ENCODE data around the gene PPP2R5E.
A peak's percentile ranks its signal among the peaks of the same experiment; 100 is the strongest.

PPP2R5E gene

GRCh38 chr14:63438065-63438757 is 105.0 kb downstream of the PPP2R5E start:
- Histone ChIP-seq H3K27me3 (ENCODE audit: insufficient read depth, low read length) (no peaks in the 10 kb centered on the region), H3K27ac (ENCODE audit: low read depth, low read length, poor library complexity, severe bottlenecking) (no peak overlapping the region), H3K36me3 (ENCODE audit: insufficient read depth, low read length) (peaks cover 4% of the 10 kb centered on the region), H3F3A (ENCODE audit: insufficient read depth, low read length) (no peaks in the 10 kb centered on the region), H3K9me3 (ENCODE audit: low read length) (no peaks in the 10 kb centered on the region), H3K9ac (ENCODE audit: low read length) (no peak overlapping the region), H3K4me3 (ENCODE audit: low read depth, low read length, poor library complexity, severe bottlenecking) (no peak overlapping the region), H3K4me2 (ENCODE audit: low read length) (no peak overlapping the region), H4K20me1 (ENCODE audit: insufficient read depth, low read length) (no peaks in the 10 kb centered on the region), H3K4me1 (ENCODE audit: insufficient read depth, low read length, severe bottlenecking) (peaks cover 26% of the 10 kb centered on the region), H3K79me2 (ENCODE audit: insufficient read depth, low read length) (peaks cover 47% of the 10 kb centered on the region), H2AFZ (ENCODE audit: low read length) (no peak overlapping the region), H3K9me2 (ENCODE audit: low read depth, low read length) (no peaks in the 10 kb centered on the region)
- no peak for TF ChIP-seq EZH2 (IDR thresholded peaks at IDR 0.05; ENCODE audit: borderline replicate concordance, low read length)
- peak; percentile 40; the same call in 1 of the 2 replicates for TF ChIP-seq CTCF (IDR thresholded peaks at IDR 0.05; ENCODE audit: low read length)

GRCh38 chr14:63436286-63437098 is 106.7 kb downstream of the PPP2R5E start:
- Histone ChIP-seq H3K9me2 (ENCODE audit: low read depth, low read length) (no peaks in the 10 kb centered on the region), H3K9ac (ENCODE audit: low read length) (no peak overlapping the region), H3K4me2 (ENCODE audit: low read length) (no peak overlapping the region), H3F3A (ENCODE audit: insufficient read depth, low read length) (no peaks in the 10 kb centered on the region), H4K20me1 (ENCODE audit: insufficient read depth, low read length) (no peaks in the 10 kb centered on the region), H3K79me2 (ENCODE audit: insufficient read depth, low read length) (peaks cover 47% of the 10 kb centered on the region), H3K4me3 (ENCODE audit: low read depth, low read length, poor library complexity, severe bottlenecking) (no peak overlapping the region), H2AFZ (ENCODE audit: low read length) (no peak overlapping the region), H3K4me1 (ENCODE audit: insufficient read depth, low read length, severe bottlenecking) (peaks cover 29% of the 10 kb centered on the region), H3K27ac (ENCODE audit: low read depth, low read length, poor library complexity, severe bottlenecking) (no peak overlapping the region), H3K27me3 (ENCODE audit: insufficient read depth, low read length) (no peaks in the 10 kb centered on the region), H3K36me3 (ENCODE audit: insufficient read depth, low read length) (peaks cover 4% of the 10 kb centered on the region), H3K9me3 (ENCODE audit: low read length) (no peaks in the 10 kb centered on the region)
- TF ChIP-seq CTCF (IDR thresholded peaks at IDR 0.05; ENCODE audit: low read length) (no peak), EZH2 (IDR thresholded peaks at IDR 0.05; ENCODE audit: borderline replicate concordance, low read length) (no peak)

- Histone ChIP-seq H3K9me3 (ENCODE audit: low read length) (no peaks in the 10 kb centered on the region), H3K9me2 (ENCODE audit: low read depth, low read length) (no peaks in the 10 kb centered on the region), H3K27ac (ENCODE audit: low read depth, low read length, poor library complexity, severe bottlenecking) (no peak overlapping the region), H3K36me3 (ENCODE audit: insufficient read depth, low read length) (no peaks in the 10 kb centered on the region), H3K9ac (ENCODE audit: low read length) (no peak overlapping the region), H3K4me2 (ENCODE audit: low read length) (no peak overlapping the region), H3K4me3 (ENCODE audit: low read depth, low read length, poor library complexity, severe bottlenecking) (no peak overlapping the region), H3K4me1 (ENCODE audit: insufficient read depth, low read length, severe bottlenecking) (peaks cover 29% of the 10 kb centered on the region), H3F3A (ENCODE audit: insufficient read depth, low read length) (no peaks in the 10 kb centered on the region), H3K79me2 (ENCODE audit: insufficient read depth, low read length) (peaks cover 41% of the 10 kb centered on the region), H2AFZ (ENCODE audit: low read length) (no peak overlapping the region), H4K20me1 (ENCODE audit: insufficient read depth, low read length) (no peaks in the 10 kb centered on the region), H3K27me3 (ENCODE audit: insufficient read depth, low read length) (no peaks in the 10 kb centered on the region)
- no peak for TF ChIP-seq EZH2 (IDR thresholded peaks at IDR 0.05; ENCODE audit: borderline replicate concordance, low read length)
- no peak for TF ChIP-seq CTCF (IDR thresholded peaks at IDR 0.05; ENCODE audit: low read length)
Measured at GRCh38 chr14:63435838-63436237, 107.3 kb downstream of the PPP2R5E start.

Data from OCI-LY1 (cell line).